ENCODE measurements around the gene IFI27L2. TPM values are rescaled to one million over a fixed set of nuclear protein-coding genes. Genes with fewer than 3 reads are reported as not detected.
A peak's percentile ranks its signal among the peaks of the same experiment; 100 is the strongest.

IFI27L2 gene
- total RNA-seq, 1 donor from 2014 or later, result 93.0 TPM

GRCh38 chr14:94112513-94113063, 16.8 kb downstream of the IFI27L2 start:
- peak; percentile 51 for DNase-seq (ENCODE audit: low spot score)
- intact Hi-C loops (cut with DNase I), result loop anchor here (5.0 kb wide), 1 partner anchor 45 kb away; no protein-coding TSS in a partner anchor

DNA sequence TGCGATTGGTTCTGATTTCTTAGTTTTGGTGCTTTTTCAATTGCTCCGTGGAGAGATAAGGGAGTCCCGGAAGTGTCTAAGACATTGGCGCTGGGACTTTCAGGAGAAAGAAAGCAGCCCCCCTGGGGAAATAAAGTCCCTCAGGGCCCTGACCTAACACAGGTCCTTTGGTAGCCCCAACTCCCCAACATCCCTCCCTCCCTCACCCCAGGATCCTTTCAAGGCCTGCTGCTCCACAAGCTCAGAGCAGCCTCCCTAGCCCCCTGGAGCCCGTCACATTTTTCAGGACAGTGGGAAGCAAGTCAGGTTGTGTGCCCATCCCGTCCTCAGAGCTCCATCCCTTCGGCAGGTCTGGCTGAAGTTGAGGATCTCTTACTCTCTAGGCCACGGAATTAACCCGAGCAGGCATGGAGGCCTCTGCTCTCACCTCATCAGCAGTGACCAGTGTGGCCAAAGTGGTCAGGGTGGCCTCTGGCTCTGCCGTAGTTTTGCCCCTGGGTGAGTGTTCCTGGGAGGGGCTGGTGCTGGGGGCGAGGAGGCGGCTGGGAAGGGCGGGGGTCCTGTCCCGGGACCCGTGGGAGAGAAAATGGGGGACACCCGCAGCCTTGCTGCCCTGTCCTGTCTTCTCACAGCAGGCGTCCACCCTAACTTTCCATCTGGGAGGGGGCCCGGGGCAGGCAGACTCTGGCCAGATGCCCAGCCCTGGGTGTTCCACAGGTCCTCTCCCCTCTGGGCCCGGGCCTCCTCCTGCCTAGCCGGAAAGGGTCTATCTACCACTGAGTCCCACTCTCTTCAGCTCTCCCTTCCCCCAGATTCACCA, 17.9 kb downstream of the IFI27L2 start:
- intact Hi-C loops (cut with DNase I), result loop anchor here (5.0 kb wide), 1 partner anchor 44 kb away; no protein-coding TSS in a partner anchor
- DNase-seq (ENCODE audit: low spot score), result no peak

DNA sequence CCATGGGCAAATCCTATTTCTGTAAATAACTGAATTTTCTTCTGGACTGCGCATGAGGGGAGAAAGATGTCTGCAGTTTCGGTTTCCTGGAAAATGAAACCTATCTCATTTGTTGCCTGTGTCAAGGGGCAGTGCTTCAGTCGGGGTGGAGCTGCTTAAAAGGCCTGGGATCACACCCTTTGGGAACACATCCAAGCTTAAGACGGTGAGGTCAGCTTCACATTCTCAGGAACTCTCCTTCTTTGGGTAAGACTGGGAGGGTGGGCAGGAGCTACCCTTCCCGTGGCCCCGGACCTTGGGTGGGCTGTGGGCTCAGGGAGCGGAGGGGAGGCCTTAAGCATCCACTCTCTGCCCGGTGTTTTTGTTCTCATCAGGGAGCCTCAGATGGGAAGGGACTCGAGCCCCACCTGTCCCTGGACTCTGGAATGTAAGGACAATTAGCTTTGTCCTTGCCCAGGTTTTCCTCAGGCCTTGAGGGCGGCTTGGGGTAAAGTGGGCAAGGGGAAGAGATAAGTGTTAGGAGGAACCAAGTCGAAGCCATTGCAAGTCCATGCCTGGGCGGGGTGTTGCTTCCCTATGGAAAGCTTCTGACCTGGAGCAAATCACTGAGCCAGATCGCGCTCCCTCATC, 18.7 kb downstream of the IFI27L2 start, which contains the start of gene IFI27:
TSS of gene IFI27 (plus strand) at position 185 of the 630 bp plus-strand sequence.
- intact Hi-C loops (cut with DNase I), result loop anchor here (5.0 kb wide), 1 partner anchor 43 kb away; no protein-coding TSS in a partner anchor
- DNase-seq (ENCODE audit: low spot score), result no peak

- no peak for DNase-seq (ENCODE audit: low spot score)
These were observed 19.5 kb downstream of the IFI27L2 start for GRCh38 chr14:94109915-94110250.

DNA sequence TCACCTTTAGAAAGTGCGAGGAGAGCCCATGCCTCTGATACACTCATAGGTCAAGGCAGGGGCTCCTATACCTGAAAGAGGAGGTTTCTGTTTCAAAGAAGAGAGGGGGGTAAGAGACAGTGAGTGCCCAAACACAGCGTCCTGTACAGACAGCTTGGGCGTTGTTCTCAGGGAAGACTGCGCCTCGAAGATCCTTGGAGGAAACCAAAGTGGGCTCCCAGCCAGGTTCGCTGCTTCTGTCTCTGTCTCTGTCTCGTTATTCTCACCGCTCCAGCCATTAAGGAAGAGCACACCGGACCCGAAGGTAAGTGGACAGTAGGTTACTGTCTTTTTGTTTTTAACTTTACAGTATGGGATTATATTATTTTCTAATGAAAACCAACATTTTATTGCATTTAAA, 24.7 kb downstream of the IFI27L2 start:
- intact Hi-C loops (cut with DNase I), result no loop called here
- DNase-seq (ENCODE audit: low spot score), result no peak

More at GRCh38 chr14:94109915-94110250, 19.5 kb downstream of the IFI27L2 start:
- intact Hi-C loops (cut with DNase I), result loop anchor here (5.0 kb wide), 1 partner anchor 43 kb away; no protein-coding TSS in a partner anchor

- no peak for DNase-seq (ENCODE audit: low spot score)
- intact Hi-C loops (cut with DNase I), result no loop called here
These were observed 25.8 kb downstream of the IFI27L2 start for GRCh38 chr14:94103554-94104150.

DNA sequence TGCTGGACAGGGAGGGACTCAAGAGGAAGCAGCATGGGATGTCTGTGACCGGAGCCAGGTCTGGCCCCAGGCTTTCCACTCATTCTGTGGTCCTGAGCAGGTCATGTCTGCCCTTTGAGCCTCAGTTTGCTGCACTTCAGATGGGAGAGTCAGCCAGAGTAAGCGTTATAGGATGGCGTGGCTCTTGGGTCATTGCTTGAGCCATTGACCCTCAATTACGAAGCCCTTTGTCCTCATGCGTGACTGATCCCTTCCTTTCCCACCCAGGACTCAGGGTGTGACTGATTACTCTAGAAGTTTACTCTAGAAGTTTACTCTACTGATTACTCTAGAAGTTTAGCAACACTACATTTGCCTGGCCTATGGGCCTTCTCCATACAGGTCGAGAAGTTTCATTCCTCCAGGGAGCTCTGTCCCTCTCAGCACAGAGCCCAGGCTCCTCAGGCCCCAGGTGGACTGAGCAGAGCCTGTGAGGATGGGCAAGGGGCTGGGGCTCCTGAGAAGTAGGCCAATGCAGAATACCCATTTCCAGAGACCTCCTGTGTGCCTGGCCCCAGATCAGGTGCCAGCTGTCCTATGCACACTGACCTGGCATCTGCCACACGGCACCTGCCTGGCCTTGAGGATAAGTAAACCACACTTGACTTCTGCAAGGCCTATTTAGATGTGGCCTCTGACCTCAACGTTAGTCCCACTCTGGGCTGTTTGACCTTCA, 26.5 kb downstream of the IFI27L2 start:
- intact Hi-C loops (cut with DNase I), result no loop called here
- DNase-seq (ENCODE audit: low spot score), result no peak

- intact Hi-C loops (cut with DNase I), result no loop called here
- no peak for DNase-seq (ENCODE audit: low spot score)
These were observed 27.7 kb downstream of the IFI27L2 start for GRCh38 chr14:94101748-94102147.

DNA sequence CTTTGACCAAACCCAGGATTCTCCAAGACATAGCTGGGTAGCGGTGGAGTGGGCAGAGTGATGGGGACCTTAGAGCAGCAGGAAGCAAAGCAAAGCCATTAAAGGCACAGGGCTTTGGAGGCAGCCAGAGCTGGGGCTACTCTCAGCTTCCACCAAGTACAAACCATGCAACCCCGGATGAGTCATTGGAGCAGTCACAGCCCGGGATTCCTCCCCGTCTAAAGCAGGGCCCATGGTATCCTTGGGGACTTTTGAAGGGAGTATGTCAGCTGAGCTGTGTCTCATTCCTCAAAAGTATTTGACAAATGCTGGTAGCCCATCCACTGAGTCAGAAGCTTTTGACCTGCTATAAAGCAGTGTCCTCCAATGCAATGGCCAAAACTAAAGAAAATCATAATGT, 28.6 kb downstream of the IFI27L2 start:
- no peak for DNase-seq (ENCODE audit: low spot score)
- intact Hi-C loops (cut with DNase I), result no loop called here

DNA sequence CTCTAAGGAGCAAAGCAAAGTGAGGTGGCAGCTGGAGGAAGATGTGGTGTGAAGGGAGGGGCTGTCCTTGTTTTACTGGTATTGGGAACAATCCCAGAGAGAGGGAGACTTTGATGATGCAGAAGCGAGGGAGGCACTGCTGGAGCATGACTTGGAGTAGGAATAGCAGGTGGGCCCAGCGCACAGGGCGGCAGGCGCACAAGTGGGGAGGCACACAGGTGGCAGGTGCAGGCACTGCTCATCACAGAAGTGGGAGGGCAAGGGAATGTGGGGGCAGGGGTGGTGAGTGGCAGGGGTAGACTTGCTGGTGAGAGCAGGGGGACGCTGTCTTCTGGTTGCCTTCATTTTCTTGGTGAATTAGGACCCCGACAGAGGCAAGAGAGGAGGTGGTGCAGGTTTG, 30.4 kb downstream of the IFI27L2 start:
- intact Hi-C loops (cut with DNase I), result no loop called here

GRCh38 chr14:94098326-94098992, 30.9 kb downstream of the IFI27L2 start:
- intact Hi-C loops (cut with DNase I), result no loop called here
- DNase-seq (ENCODE audit: low spot score), result no peak

More for the DNA sequence above, 30.4 kb downstream of the IFI27L2 start:
- no peak for DNase-seq (ENCODE audit: low spot score)

DNA sequence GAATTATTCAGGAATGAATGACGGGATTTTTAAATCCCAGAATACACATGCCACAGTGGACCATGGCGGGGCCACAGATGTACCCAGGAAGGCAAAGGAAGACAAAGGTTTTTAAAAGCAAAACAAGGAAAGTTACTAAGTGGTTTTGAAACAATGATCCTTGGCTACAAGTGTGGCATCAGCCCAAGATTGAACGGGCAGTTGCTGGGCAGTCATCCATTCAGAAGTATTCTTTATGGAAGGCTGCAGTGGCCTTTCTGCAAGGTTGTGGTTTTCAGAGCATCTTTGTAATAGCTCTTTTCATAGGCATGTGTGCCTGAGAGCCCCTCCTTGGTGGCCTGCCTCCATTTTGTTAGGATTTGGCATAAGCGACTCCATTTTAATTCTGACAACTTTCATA, 32.3 kb downstream of the IFI27L2 start:
- no peak for DNase-seq (ENCODE audit: low spot score)
- intact Hi-C loops (cut with DNase I), result no loop called here

DNA sequence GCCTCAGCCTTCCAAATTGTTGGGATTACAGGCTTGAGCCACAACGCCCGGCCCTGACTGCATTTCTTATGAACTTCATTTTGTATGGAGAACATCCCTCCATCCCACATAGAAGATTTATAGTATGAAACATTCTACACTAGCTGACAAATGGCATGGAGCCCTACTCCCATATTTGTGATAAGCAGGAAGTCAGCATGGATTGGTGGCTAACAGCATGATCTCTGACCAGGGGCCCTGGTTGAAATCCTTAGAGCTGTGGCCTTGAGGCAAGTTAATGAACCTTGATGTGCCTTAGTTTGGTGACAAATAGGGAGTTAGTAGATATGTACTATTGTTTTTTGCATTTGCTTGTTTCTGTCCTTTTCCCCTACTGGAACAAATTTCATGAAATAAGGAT, 36.0 kb downstream of the IFI27L2 start:
- intact Hi-C loops (cut with DNase I), result no loop called here

GRCh38 chr14:94089479-94089878, 39.9 kb downstream of the IFI27L2 start:
- no peak for DNase-seq (ENCODE audit: low spot score)
- intact Hi-C loops (cut with DNase I), result no loop called here

More for the DNA sequence above, 36.0 kb downstream of the IFI27L2 start:
- no peak for DNase-seq (ENCODE audit: low spot score)

GRCh38 chr14:94088516-94088915, 40.9 kb downstream of the IFI27L2 start:
- no peak for DNase-seq (ENCODE audit: low spot score)
- intact Hi-C loops (cut with DNase I), result no loop called here

DNA sequence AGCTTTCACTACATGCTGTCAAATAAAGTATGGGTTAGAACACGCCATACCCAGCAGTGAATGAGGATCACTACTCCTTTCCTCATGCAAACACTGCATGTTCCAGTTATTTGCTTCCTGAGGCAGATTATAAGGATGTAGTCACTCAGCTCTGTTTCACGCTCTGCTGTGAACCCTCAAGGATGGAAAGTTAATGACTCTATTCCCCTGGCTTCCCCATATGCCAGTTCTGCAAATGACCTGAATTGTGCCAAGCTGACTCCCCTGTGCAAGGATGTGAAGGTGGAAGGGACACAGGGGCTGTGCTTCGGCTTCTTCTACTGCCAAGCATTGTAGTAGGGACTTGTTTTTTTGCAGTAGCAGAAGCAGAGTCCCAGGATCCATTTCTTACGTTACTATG, 41.5 kb downstream of the IFI27L2 start:
- intact Hi-C loops (cut with DNase I), result no loop called here
- DNase-seq (ENCODE audit: low spot score), result no peak

- intact Hi-C loops (cut with DNase I), result loop anchor here (5.0 kb wide), 1 partner anchor 46 kb away; the partner anchor contains the start of gene IFI27L2
- no peak for DNase-seq (ENCODE audit: low spot score)
These were observed 48.0 kb downstream of the IFI27L2 start for GRCh38 chr14:94081386-94081820.

GRCh38 chr14:94080621-94081385, 48.6 kb downstream of the IFI27L2 start, which contains the start of the genes DDX24 and IFI27L1:
Gene DDX24 (minus strand): TSS chr14:94081202. CDS start chr14:94079742, 1,460 bp downstream.
Gene IFI27L1 (plus strand): TSS chr14:94081310. CDS start chr14:94096938, 15,628 bp downstream.
- intact Hi-C loops (cut with DNase I), result loop anchor here (5.0 kb wide), 1 partner anchor 46 kb away; the partner anchor contains the start of gene IFI27L2
- DNase-seq (ENCODE audit: low spot score), result peak; percentile 98

Data from cardiac septum (tissue), 1 donor.